Measurements from ENCODE around the gene LETMD1. TPM values are rescaled to one million over a fixed set of nuclear protein-coding genes. Genes with fewer than 3 reads are reported as not detected.
A peak's percentile ranks its signal among the peaks of the same experiment; 100 is the strongest.
"Not testable (repeated sequence)": the region's sequence is repeated elsewhere in the genome, so short reads cannot be mapped to it uniquely, and the experiment has no call there.

The LETMD1 gene
- 21.9 and 23.7 TPM in 2 replicates for total RNA-seq (2014; rRNA removed; shearing (Covaris generic))

GRCh38 chr12:51047655-51048540 is at the start of gene LETMD1:
Gene LETMD1, plus strand, starts transcription at chr12:51048327. Its CDS starts 30 bp downstream, at chr12:51048357.
- DNase-seq (ENCODE audit: low spot score): peak; percentile 97

DNA sequence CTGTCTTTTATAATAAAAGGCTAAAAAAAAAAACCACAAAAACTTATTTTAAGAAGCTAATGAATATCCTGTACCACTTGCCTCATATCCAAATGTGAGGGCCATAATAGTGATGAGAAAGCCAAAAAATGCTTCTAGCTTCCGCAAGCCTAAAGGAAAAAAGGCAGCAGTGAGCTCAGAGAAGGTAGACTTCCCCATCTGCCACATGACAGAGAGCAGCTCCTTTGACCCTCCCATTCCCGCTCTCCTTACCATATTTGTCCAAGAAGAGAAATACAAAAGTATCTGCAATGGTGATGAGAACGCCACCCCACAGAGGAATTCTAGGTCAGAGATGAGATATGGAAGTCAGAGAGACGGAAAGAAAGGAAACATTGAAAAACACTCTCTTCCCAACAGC is 49.0 kb upstream of the LETMD1 start:
- no peak for DNase-seq (ENCODE audit: low spot score)

DNA sequence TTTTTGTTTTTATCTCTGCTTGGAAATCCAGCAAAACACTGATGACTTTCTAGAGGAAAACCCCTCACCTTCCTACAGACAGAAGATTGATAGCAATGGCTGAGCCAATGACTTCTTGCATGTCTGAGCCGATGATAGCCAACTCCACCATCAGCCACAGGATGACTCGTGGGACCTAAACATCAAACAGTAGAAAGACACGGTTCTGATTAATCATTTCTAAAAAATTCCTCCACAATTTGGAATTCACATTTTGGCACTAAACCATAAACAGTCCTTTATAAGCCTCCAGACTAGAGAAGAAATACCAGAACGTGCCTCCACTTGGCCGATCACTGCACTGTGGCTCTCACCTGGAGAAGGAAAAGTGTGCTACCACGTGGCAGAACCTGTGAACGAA is 47.9 kb upstream of the LETMD1 start:
- peak; percentile 50 for DNase-seq (ENCODE audit: low spot score)

- no peak for DNase-seq (ENCODE audit: low spot score)
Measured at GRCh38 chr12:51001799-51002198, 46.3 kb upstream of the LETMD1 start.

- no peak for DNase-seq (ENCODE audit: low spot score)
Measured at GRCh38 chr12:51004504-51004903, 43.6 kb upstream of the LETMD1 start.

GRCh38 chr12:51005030-51005429 is 43.1 kb upstream of the LETMD1 start:
- no peak for DNase-seq (ENCODE audit: low spot score)

- no peak for DNase-seq (ENCODE audit: low spot score)
Measured at GRCh38 chr12:51005671-51006070, 42.5 kb upstream of the LETMD1 start.

GRCh38 chr12:51008329-51009055 is 39.6 kb upstream of the LETMD1 start:
- DNase-seq (ENCODE audit: low spot score): no peak

GRCh38 chr12:51009056-51009440 is 39.1 kb upstream of the LETMD1 start:
- peak; percentile 57 for DNase-seq (ENCODE audit: low spot score)

DNA sequence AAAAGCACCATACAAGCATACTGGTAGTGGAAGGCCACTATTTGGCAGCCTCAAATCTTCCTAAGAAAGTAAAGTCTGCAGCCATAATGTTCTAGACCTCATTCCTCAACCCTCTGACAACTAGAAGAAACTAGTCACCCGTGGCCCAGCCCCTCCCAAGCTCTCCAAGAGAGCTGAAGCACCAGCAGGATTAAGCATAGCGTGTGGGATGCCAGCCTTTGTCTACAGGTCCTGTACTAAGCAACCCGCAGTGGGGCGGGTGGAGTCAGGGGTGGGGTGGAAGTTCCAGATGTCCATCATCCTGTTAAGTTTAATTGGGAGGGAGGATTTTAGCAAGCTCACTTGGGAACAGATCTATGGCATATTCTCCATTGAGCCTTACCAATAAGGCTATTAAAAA is 36.2 kb upstream of the LETMD1 start:
- no peak for DNase-seq (ENCODE audit: low spot score)

DNA sequence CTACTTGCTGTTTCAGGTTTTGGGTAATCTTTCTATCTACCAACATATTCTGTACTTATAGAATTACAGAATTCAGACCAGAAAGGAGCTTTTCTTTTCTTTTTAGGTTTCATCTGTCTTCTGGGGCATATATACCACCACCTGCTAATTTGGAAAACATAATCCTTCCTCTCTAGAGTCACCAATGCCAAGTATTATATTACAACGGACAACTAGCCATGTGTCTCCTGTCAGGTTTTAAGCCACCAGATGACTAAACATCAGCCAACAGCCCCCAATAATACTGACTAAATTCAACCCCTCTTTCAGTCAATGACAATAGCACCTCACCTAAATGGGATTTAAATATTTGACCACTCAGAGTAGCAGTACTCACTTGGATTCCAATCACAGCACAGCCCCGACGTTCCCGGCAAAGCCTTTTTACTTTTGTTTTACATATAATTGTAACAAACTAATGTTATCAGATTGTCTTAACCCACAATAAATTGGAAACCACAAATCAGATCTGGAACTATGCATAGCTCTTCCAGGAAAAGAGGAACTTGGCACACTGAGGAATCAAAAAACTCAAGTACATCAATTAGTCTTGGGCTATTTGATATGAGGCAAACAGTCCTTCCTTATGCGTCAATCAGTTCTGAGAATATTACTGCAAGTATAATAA is 35.4 kb upstream of the LETMD1 start:
- no peak for DNase-seq (ENCODE audit: low spot score)

DNA sequence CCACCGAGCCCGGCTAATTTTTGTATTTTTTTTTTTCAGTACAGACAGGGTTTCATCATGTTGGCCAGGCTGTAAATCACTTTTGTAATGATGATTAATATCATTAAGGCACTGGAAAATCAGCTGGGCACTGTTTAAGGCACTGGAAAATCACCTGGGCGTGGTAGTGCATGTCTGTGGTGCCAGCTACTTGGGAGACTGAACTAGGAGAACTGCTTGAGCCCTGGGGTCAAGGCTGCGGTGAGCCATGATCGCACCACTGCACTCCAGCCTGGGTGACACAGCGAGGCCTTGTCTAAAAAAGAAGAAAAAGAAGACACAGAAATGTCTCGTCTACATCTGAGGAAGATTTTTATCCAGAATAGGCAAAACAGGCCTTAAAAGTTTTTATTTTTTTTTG is 34.7 kb upstream of the LETMD1 start:
- DNase-seq (ENCODE audit: low spot score): no peak

DNA sequence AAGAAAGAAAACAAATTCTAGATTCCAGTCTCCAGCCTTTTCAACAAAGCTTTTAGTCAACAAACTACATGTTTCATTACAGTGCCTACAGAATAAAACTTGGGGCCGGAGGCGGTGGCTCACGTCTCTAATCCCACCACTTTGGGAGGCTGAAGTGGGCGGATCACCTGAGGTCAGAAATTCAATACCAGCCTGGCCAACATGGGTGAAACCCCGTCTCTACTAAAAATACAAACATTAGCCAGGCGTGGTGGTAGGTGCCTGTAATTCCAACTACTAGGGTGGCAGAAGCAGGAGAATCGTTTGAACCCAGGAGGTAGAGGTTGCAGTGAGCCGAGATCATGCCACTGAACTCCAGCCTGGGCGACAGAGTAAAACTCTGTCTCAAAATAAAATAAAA is 33.7 kb upstream of the LETMD1 start:
- not testable (repeated sequence) for DNase-seq (ENCODE audit: low spot score)

- no peak for DNase-seq (ENCODE audit: low spot score)
Measured at GRCh38 chr12:51017452-51017851, 30.7 kb upstream of the LETMD1 start.

GRCh38 chr12:51018956-51019355 is 29.2 kb upstream of the LETMD1 start:
- DNase-seq (ENCODE audit: low spot score): no peak

DNA sequence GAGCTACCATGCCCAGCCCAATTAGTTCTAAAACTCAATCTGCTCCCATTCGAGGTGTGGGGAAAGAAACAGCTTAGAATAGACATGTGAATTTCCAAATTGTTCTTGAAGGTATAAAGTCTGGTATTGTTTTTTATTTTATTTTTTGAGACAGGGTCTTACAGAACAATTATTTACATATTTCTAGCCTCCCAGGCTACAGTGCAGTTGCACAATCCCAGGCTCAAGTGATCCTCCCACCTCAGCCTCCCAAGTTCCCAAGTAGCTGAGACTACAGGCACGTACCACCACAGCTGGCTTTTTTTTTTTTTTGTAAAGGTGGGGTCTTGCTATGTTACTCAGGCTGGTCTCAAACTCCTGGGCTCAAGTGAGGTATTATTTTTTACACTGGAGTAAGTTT is 28.2 kb upstream of the LETMD1 start:
- DNase-seq (ENCODE audit: low spot score): no peak

DNA sequence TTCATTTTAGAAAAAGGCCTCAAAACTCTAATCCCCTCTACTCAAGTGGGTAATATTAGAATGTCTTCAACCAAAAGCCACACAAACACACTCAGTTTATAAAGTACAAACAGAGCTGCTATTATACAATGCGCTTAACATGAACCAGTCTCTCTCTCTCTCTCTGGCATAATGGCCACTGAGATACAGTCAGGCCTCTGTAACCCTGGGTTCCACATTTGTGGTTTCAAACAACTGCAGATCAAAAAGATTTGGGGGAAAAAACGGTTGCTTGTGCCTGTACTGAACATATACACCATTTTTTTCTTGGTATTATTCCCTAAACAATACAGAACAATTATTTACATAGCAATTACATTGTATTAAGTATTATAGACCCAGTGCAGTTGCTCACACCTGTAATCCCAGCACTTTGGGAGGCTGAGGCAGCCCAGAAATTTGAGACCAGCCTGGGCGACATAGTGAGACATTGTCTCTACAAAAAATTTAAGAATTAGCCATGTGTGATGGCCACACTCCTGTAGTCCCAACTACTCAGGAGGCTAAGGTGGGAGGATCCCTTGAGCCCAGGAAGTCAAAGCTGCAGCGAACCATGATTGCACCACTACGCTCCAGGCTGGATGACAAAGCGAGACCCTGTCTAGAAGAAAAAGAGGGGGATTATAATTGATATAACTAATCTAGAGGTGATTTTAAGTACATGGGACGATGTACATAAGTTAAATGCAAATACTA is 27.5 kb upstream of the LETMD1 start:
- DNase-seq (ENCODE audit: low spot score): no peak

DNA sequence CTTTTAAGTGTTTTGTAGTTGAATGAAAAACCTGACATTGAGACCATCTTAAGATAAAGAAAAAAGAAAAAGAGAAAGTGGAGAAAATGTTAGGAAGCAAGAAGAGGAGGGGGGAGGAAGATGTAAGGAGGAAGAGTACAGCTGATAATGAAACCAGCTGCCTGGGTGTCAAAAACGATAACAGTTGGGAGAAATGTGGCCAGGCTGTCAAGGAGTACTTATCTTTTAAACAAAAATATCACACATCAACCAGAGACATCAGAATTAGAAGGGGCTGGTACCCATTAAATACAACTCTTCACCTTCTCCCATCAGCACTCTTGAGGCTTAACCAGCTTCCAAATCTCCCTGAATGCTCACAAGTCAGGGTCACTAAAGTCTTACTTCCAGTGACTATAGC is 26.4 kb upstream of the LETMD1 start:
- DNase-seq (ENCODE audit: low spot score): no peak

GRCh38 chr12:51023625-51024382 is 24.3 kb upstream of the LETMD1 start:
- DNase-seq (ENCODE audit: low spot score): peak; percentile 16

- DNase-seq (ENCODE audit: low spot score): no peak
Measured at GRCh38 chr12:51025338-51025835, 22.7 kb upstream of the LETMD1 start.

All from A172 (cell line).